ACC112 (cell line): Measurements from ENCODE around the gene AHSP.
"Not testable (repeated sequence)": the region's sequence is repeated elsewhere in the genome, so short reads cannot be mapped to it uniquely, and the experiment has no call there.

Experiments
- H2AFZ ChIP-seq: fragments of 200-600 bp; sonication (generic); one replicate; pipeline ENCODE4 v1.6.0; 2017; ENCODE audit warnings: antibody characterized with exemption, low read length; ENCODE audit not compliant: unreplicated experiment
- H3K27ac ChIP-seq: fragments of 200-600 bp; sonication (generic); 2 replicates; pipeline ENCODE4 v1.5.1; 2014; ENCODE audit warnings: low read depth, mild to moderate bottlenecking, antibody characterized with exemption, low read length, moderate library complexity
- H3K27me3 ChIP-seq: fragments of 200-600 bp; sonication (generic); 2 replicates; pipeline ENCODE4 v1.6.1; 2014; ENCODE audit warnings: mild to moderate bottlenecking, antibody characterized with exemption, low read length, moderate library complexity, mixed read lengths; ENCODE audit not compliant: insufficient read depth
- H3K36me3 ChIP-seq: fragments of 200-600 bp; sonication (generic); 2 replicates; pipeline ENCODE4 v1.6.1; 2016; ENCODE audit warnings: mild to moderate bottlenecking, antibody characterized with exemption, low read length, moderate library complexity, mixed read lengths; ENCODE audit not compliant: insufficient read depth
- H3K4me1 ChIP-seq: fragments of 200-600 bp; sonication (generic); one replicate; pipeline ENCODE4 v1.6.1; 2016; ENCODE audit warnings: low read length, mixed read lengths; ENCODE audit not compliant: insufficient read depth, unreplicated experiment, control insufficient read depth
- H3K4me3 ChIP-seq: fragments of 200-600 bp; sonication (generic); 2 replicates; pipeline ENCODE4 v1.5.1; 2014; ENCODE audit warnings: mild to moderate bottlenecking, low read depth, low read length
- H3K79me2 ChIP-seq: fragments of 200-600 bp; sonication (generic); one replicate; pipeline ENCODE4 v1.6.0; 2016; ENCODE audit warnings: low read length; ENCODE audit not compliant: control insufficient read depth, unreplicated experiment, insufficient read depth

Gene AHSP

GRCh38 chr16:31530405-31530804, 2.7 kb downstream of the AHSP start:
- Histone ChIP-seq H3K79me2 (no peaks in the 10 kb centered on the region), H3K4me3 (no peak overlapping the region), H2AFZ (no peak overlapping the region), H3K4me1 (peaks cover 5% of the 10 kb centered on the region), H3K27me3 (peaks cover 61% of the 10 kb centered on the region), H3K36me3 (no peaks in the 10 kb centered on the region), H3K27ac (no peak overlapping the region)

GRCh38 chr16:31531096-31531495, 3.4 kb downstream of the AHSP start:
- Histone ChIP-seq H3K79me2 (no peaks in the 10 kb centered on the region), H2AFZ (no peak overlapping the region), H3K27ac (no peak overlapping the region), H3K27me3 (peaks cover 65% of the 10 kb centered on the region), H3K4me3 (no peak overlapping the region), H3K36me3 (no peaks in the 10 kb centered on the region), H3K4me1 (peaks cover 5% of the 10 kb centered on the region)

- Histone ChIP-seq H3K27ac (no peak overlapping the region), H3K27me3 (peaks cover 65% of the 10 kb centered on the region), H3K36me3 (no peaks in the 10 kb centered on the region), H3K79me2 (no peaks in the 10 kb centered on the region), H3K4me1 (peaks cover 5% of the 10 kb centered on the region), H2AFZ (no peak overlapping the region), H3K4me3 (no peak overlapping the region)
Measured at GRCh38 chr16:31532120-31532519, 4.4 kb downstream of the AHSP start.

- peaks cover 5% of the 10 kb centered on the region for H3K4me1 ChIP-seq
- H3K79me2 ChIP-seq = no peaks in the 10 kb centered on the region
- H3K4me3 ChIP-seq = no peak overlapping the region
- H3K27me3 ChIP-seq = peaks cover 65% of the 10 kb centered on the region
- H2AFZ ChIP-seq = no peak overlapping the region
- H3K27ac ChIP-seq = no peak overlapping the region
- no peaks in the 10 kb centered on the region for H3K36me3 ChIP-seq
Measured at GRCh38 chr16:31532896-31533295, 5.2 kb downstream of the AHSP start.

- Histone ChIP-seq H3K79me2 (no peaks in the 10 kb centered on the region), H3K4me1 (no peaks in the 10 kb centered on the region), H2AFZ (no peak overlapping the region), H3K36me3 (no peaks in the 10 kb centered on the region), H3K27ac (no peak overlapping the region), H3K27me3 (peaks cover 60% of the 10 kb centered on the region), H3K4me3 (no peak overlapping the region)
Measured at GRCh38 chr16:31535737-31536136, 8.0 kb downstream of the AHSP start.

GRCh38 chr16:31536804-31537361, 9.2 kb downstream of the AHSP start:
- H2AFZ ChIP-seq = no peak overlapping the region
- no peaks in the 10 kb centered on the region for H3K79me2 ChIP-seq
- H3K4me1 ChIP-seq = no peaks in the 10 kb centered on the region
- H3K27me3 ChIP-seq = peaks cover 65% of the 10 kb centered on the region
- no peaks in the 10 kb centered on the region for H3K36me3 ChIP-seq
- no peak overlapping the region for H3K4me3 ChIP-seq
- H3K27ac ChIP-seq = no peak overlapping the region

- Histone ChIP-seq H3K36me3 (no peaks in the 10 kb centered on the region), H3K4me3 (no peak overlapping the region), H3K27me3 (peaks cover 72% of the 10 kb centered on the region), H3K4me1 (no peaks in the 10 kb centered on the region), H2AFZ (no peak overlapping the region), H3K27ac (no peak overlapping the region), H3K79me2 (no peaks in the 10 kb centered on the region)
Measured at GRCh38 chr16:31537362-31538242, 9.9 kb downstream of the AHSP start.

- not testable (repeated sequence) for H3K4me3 ChIP-seq, H3K36me3 ChIP-seq, H2AFZ ChIP-seq, H3K79me2 ChIP-seq, H3K27ac ChIP-seq, H3K4me1 ChIP-seq
- peaks cover 74% of the 10 kb centered on the region for H3K27me3 ChIP-seq
Measured at GRCh38 chr16:31538243-31538598, 10.5 kb downstream of the AHSP start.

- H3K27me3 ChIP-seq = peaks cover 81% of the 10 kb centered on the region
- not testable (repeated sequence) for H3K4me3 ChIP-seq, H3K79me2 ChIP-seq, H3K27ac ChIP-seq, H3K4me1 ChIP-seq, H2AFZ ChIP-seq, H3K36me3 ChIP-seq
Measured at GRCh38 chr16:31539762-31540161, 12.1 kb downstream of the AHSP start.

- H3K4me1 ChIP-seq = no peaks in the 10 kb centered on the region
- no peaks in the 10 kb centered on the region for H3K79me2 ChIP-seq
- H2AFZ ChIP-seq = no peak overlapping the region
- H3K27me3 ChIP-seq = peaks cover 60% of the 10 kb centered on the region
- no peaks in the 10 kb centered on the region for H3K36me3 ChIP-seq
- H3K27ac ChIP-seq = no peak overlapping the region
- H3K4me3 ChIP-seq = no peak overlapping the region
Measured at GRCh38 chr16:31542763-31543162, 15.1 kb downstream of the AHSP start.
